GM18502 (cell line): ENCODE measurements around the gene MYL4.
"Not testable (repeated sequence)": the region's sequence is repeated elsewhere in the genome, so short reads cannot be mapped to it uniquely, and the experiment has no call there.

ENCODE experiments used
- ATAC-seq: cut with Tn5 transposase; IDR thresholded peaks from one replicate; pipeline ENCODE4 v1.9.1; 2021; ENCODE audit warnings: mild to moderate bottlenecking; ENCODE audit not compliant: unreplicated experiment, poor library complexity

The MYL4 gene

GRCh38 chr17:47218896-47219430 is 9.8 kb downstream of the MYL4 start:
- no peak for ATAC-seq

DNA sequence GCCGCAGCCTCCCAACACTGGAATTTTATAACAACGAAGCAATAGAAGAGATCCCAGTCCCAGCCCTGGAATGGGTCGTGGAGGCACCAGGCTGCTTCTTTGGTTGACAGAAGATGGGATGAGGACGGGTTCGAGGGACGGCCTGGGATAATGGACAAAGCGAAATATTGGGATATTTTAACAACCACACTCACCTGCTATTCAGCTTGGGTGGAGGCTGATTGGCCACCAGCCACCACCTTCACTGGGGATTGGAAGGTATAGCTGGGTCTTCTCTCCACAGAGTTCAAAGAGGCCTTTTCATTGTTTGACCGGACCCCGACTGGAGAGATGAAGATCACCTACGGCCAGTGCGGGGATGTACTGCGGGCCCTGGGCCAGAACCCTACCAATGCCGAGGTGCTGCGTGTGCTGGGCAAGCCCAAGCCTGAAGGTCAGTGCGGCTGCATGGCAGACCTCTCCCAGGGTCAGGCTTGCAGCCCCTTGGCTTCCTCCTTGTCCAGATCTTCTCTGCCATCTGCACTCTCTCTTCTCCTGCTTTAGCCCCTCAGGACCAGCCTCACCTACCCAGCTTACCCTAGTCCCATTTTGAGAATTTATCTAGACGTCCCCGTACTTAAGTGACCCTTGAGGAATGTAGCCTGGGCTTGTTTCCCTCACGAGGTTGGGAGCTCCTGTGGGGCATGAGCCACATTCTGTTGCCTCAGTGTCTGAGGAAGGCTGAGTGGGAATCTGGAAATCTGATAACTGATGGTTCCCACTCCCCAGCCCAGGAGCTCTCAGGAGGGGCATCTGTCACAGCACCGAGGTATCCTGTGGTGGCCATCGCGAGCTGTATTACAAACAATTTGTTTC is 10.7 kb downstream of the MYL4 start:
- no peak for ATAC-seq

DNA sequence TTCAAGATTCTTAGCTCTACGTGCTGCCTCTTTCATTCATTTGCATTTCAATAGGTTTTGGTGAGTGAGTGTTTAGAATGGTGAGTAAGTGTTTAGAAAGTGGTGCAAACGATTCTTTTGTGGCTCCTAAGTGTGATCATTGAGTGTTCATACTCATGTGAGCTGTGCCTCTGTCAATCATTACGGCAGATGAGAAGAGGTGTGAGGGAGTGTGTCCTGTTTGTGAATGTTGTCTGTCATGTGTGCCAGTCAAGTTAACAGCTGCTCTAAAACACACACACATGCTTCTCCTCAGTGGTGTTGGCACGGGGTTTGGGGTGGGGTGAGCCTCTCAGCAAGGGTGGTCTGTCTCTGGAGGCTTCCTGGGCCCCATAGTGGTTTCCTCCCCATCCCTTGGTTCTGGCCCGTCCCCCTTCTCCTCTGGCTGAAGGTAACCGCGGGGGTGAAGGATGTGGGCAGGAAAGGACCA is 11.4 kb downstream of the MYL4 start:
- no peak for ATAC-seq

DNA sequence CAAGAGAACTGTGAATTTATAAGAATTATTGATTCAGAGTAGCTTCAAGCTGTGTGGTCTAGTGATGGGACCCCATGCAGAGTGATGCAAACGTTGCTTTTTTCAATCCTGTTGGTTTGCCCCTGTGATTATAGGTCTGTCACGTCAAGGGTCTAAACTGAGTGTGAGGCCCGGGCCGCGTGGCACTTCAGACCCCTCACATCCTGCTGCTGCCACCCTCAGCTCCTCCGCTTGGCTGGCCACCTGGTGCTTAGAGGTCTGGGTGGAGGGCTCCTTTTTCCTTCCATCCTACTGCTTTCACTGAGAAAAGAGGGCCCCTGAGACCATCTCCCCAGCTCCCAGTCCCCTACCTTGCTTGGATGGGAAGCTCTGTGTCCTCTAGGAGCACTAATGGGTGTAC is 12.0 kb downstream of the MYL4 start:
- no peak for ATAC-seq

DNA sequence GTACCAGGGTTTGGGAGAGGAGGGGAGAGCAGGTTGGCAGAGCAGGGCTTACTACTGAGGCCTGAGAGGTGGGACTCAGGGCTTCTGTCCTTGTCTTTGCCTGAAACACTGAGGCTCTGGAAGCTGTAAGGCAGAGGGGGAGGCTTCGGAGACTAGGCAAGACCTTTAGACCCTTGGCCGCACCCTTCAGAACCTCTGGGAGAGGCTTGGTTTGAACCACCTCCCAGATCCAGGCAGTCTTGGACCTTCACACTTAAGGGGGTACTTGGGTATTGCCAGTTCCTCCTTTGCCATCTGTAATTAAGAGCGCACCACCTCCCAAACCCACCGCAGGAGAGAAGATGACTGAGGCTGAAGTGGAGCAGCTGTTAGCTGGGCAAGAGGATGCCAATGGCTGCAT is 12.9 kb downstream of the MYL4 start:
- ATAC-seq: no peak

DNA sequence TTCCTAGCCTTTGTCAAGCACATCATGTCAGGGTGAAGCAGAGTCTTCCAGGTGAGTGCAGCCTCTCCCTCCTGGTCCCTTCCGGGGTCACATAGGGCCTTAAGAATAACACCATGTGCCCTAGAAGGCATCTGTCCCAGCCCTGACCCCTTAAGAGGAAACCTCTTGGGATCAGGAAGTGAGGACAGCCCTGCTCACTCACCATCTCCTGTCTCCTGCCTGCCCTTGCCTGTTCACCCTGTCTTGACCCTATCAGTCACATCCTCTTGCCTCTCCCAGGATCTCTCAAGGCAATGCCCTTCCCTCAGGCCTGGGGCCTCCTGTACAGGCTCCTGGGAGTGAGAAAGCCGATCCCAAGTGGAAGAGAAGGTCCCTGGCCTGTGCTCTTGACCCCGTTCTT is 13.9 kb downstream of the MYL4 start:
- no peak for ATAC-seq

GRCh38 chr17:47223460-47223859 is 14.3 kb downstream of the MYL4 start:
- ATAC-seq: no peak

DNA sequence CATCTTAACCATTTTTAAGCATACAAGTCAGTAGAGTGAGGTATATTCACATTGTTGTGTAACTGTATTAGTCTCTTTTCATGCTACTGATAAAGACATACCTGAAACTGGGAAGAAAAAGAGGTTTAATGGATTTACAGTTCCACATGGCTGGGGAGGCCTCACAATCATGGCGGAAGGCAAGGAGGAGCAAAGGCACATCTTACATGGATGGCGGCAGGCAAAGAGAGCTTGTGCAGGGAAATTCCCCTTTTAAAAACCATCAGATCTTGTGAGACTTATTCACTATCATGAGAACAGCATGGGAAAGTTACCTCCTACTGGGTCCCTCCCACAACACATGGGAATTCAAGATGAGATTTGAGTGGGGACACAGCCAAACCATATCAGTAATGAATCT is 14.9 kb downstream of the MYL4 start:
- not testable (repeated sequence) for ATAC-seq

DNA sequence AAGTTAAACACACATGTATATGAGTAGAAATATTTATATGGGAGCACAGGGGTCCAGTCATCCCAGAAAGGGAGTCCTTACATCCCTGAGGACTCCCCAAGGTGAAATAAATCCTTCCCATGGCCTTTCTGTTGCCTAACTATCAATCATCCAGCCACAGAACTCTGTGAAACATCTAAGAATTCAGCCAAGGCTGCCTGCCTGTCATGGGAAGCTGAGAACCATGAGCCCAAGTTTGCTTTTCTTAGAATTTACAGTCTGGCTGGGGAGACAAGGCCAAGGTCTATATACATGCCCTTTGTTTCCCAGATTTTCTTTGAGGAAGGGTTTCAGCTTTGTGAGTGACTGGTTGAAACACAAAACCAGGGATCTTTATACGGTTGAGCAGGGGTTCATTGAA is 15.8 kb downstream of the MYL4 start:
- no peak for ATAC-seq

DNA sequence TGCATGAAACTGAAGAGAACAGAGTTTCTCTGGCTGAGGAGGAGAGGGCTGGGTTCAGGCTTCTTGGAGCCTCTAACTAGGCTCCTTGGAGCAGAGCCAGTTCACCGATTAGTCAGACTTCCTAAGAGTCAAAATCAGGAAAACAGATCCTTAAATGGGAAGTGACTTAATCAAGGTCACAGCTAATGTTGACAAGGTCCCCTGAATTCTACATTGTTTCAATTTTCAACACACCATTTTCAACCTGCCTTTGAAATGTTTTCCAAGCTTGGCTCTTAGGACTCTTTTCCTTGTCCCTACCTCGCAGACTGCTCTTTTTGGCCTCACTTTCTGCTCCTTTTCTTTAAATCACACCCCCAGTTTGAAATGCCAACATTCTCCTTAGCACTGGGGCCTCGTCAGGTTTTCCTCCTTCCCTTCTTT is 16.3 kb downstream of the MYL4 start:
- ATAC-seq: no peak

DNA sequence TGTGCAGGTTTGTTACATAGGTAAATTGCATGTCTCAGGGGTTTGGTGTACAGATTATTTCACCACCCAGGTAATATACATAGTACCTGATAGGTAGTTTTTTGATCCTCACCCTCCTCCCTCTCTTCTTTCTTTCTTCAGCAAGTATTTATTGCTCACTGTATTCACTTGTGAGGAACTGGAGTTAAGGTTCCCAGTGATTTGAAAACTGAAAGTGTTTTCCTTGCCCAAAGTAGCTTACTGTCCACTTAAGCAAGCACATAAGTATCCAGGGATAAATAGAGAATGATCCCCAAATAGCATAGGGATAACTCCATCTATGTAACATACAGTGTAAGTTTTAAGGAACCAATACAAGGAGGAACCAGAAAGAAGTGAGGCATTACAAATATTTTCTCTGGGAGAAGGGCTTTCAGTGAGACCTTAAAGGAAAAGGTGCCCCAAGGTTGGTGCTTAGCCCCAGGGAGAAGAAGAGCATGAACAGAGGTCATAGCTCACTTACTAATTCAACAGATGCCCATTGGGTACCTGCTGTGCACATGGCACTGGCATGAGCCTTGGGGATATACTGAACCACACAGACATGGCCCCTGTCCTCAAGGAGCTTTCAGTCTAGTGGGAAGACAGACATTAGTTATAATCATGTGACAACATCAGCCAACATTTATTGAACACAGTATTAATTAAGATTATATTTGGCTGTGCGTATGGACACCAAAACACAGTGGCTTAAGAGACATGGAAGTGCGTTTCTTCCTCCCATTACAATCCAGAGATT is 17.0 kb downstream of the MYL4 start:
- ATAC-seq: no peak

DNA sequence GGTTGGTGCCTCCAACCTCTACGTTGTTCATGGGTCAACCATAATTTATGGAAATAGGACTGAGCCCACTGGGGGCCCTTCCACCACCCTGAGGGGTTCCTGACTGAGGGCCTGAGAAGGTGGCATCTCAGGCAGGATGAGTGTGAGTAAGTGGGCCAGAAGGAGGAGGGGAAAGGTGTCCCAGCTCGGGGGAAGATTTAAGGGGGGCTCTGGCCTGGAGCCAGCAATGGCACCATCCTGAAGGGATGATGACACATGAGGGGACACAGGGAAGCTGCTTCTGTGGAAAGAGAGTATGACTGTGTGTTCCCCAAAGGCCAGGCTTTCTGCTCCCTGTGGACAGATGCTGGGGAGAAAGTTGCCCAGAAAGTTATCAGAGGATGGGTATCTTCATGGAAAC is 18.7 kb downstream of the MYL4 start:
- ATAC-seq: no peak

DNA sequence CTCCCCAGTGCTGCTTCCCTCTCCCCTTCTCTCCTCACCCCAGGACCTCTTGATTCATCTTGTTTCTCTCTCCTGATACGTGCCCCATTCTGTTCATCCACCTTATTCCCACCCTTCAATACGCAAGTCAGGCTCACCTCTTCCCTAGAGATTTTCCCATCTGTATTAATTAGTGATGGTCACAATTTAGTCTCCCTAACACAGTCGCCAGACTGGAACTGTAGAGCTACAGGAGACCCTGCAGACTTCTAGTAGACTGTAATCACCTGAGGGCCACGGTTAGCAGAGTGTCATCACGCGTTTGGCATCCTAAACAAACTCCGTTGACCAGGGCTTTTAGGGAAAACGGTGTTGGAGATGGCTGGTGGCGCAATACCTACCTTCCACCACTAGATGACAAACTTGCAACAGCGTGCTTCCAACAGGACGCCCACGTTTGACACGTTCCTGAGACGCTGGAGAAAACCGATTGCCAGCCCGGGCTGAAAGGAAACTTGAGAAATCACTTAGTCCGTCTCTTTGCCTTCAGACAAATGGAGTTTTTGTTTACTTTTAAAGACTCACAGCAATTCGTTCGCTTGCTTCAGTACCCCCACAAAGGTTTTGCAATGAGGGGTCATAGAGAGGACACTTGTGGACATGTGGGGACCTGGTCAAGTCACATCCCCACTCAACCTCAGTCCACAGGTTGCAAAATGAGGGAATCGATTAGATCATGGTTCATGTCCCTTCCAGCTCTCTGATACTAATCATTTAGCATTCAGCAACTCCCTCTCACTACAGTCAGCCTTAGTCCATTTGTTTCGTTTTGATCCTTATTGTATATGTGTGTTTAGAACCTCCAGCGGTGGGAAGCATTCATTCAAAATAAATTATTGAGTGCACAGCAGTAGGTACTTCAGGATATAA is 20.6 kb downstream of the MYL4 start:
- ATAC-seq: no peak

- no peak for ATAC-seq
These were observed 21.7 kb downstream of the MYL4 start for GRCh38 chr17:47230864-47231263.

DNA sequence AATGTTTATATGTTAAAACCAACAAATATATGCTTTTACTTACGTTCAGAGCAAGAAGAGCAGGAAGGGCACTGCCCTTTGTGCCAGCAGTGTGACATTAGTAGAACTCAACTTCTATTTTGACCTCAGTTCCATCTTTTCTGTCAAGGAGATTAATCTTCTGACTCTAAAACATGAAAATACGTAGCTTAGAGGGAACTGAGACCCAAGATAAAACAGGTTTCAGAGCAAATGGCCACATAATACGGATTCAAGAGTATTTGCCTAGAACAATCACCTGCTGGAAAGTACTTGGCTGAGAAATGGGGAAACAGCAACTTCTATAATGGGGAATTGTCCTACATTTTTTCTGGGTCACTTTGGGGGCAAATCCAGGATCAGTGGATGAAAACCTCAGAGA is 22.2 kb downstream of the MYL4 start:
- ATAC-seq: no peak

DNA sequence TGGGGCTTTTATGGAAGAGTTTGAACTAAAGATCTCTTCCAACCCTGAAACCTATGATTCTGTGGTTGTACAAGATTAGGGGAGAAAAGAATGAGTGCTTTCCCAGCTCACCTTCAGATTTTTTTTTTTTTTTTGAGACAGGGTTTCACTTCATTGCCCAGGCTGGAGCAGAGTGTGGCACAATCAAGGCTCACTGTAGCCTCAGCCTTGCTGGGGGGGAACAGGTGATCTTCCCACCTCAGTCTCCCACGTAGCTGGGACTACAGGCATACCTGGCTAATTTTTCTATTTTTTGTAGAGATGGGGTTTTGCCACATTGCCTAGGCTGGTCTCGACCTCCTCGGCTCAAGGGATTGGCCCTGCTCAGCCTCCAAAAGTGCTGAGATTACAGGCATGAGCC is 22.7 kb downstream of the MYL4 start:
- no peak for ATAC-seq

- no peak for ATAC-seq
These were observed 23.3 kb downstream of the MYL4 start for GRCh38 chr17:47232465-47232864.

GRCh38 chr17:47235506-47235905 is 26.4 kb downstream of the MYL4 start:
- no peak for ATAC-seq

- ATAC-seq: no peak
These were observed 26.8 kb downstream of the MYL4 start for GRCh38 chr17:47235923-47236322.

DNA sequence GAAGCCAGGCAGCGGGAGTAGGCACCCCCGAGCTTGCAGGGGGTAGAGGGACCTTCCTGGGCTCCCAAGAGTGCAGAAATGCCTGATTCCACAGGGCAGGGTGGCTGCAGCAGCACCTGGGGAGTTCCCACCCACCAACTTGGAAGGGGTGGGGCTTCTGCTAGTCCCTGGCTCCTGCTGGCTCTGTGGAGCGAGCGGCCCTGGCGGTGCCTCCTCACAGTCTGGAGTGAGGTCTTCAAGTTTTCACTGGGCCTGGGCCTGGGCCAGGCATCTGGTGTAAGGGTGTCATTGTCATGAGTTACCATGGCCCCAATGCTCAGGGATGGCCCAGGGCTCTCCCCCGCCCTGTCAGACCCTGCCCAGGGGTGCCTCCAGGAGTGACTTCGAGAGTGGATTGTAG is 28.7 kb downstream of the MYL4 start:
- ATAC-seq: no peak
